ENCODE data around the gene IRF1. TPM values are rescaled to one million over a fixed set of nuclear protein-coding genes. Genes with fewer than 3 reads are reported as not detected.

IRF1 gene
- total and polyA plus RNA-seq, 10 donors: 57.9 to 307 (median 160) TPM

- WGBS, 5 donors: 0 to 5% (median 4%) methylated on average over 8 to 10 of the region's 10 CpGs
- peaks cover 7 to 54% (median 49%) of the 10 kb centered on the region in 6 donors for H3K36me3 ChIP-seq
- H3K4me3 ChIP-seq: peak overlapping the region; percentile 78 to 96 (median 94)
- TF ChIP-seq POLR2AphosphoS5 (IDR thresholded peaks at IDR 0.05) (peak in 2 of 3 donors; percentile 37 to 64), CTCF (IDR thresholded peaks at IDR 0.05 in 8 of 11, conservative IDR thresholded peaks at IDR 0.05 in 3 of 11) (no peak)
- no peaks in the 10 kb centered on the region for H3K9me3 ChIP-seq
- peaks cover 57 to 91% (median 81%) of the 10 kb centered on the region in 6 donors for H3K4me1 ChIP-seq
- DNase-seq: peak; percentile 78
- H3K27ac ChIP-seq: peak overlapping the region; percentile 96 to 100 (median 100)
- H3K27me3 ChIP-seq (replicated peaks in 1 of 7): no peaks in the 10 kb centered on the region
- intact Hi-C loops (cut with DNase I; ENCODE audit: low total_unique reads): no loop called here
Observed at GRCh38 chr5:132489051-132489770, 1.4 kb downstream of the IRF1 start.

- H3K4me3 ChIP-seq: peak overlapping the region; percentile 78 to 96 (median 94)
- DNase-seq: no peak
- peaks cover 54 to 91% (median 81%) of the 10 kb centered on the region in 6 donors for H3K4me1 ChIP-seq
- H3K9me3 ChIP-seq: no peaks in the 10 kb centered on the region
- TF ChIP-seq POLR2A (IDR thresholded peaks at IDR 0.05): no peak
- TF ChIP-seq POLR2AphosphoS5 (IDR thresholded peaks at IDR 0.05): no peak
- no peak for TF ChIP-seq CTCF (IDR thresholded peaks at IDR 0.05 in 8 of 11, conservative IDR thresholded peaks at IDR 0.05 in 3 of 11)
- intact Hi-C loops (cut with DNase I; ENCODE audit: low total_unique reads): no loop called here
- H3K27ac ChIP-seq: peak overlapping the region; percentile 42 to 100 (median 100)
- 13 to 34% (median 23%) methylated on average over 2 of the region's 2 CpGs for WGBS, 5 donors
- peaks cover 13 to 61% (median 55%) of the 10 kb centered on the region in 6 donors for H3K36me3 ChIP-seq
- H3K27me3 ChIP-seq (replicated peaks in 1 of 7): no peaks in the 10 kb centered on the region
Observed at GRCh38 chr5:132488590-132488989, 2.0 kb downstream of the IRF1 start.

- peak; percentile 77 for DNase-seq
- WGBS, 5 donors: 19 to 38% (median 35%) methylated on average over 3 of the region's 3 CpGs
- H3K9me3 ChIP-seq: no peaks in the 10 kb centered on the region
- peak overlapping the region; percentile 42 to 100 (median 100) for H3K27ac ChIP-seq
- H3K27me3 ChIP-seq (replicated peaks in 1 of 7): no peaks in the 10 kb centered on the region
- peaks cover 54 to 91% (median 81%) of the 10 kb centered on the region in 6 donors for H3K4me1 ChIP-seq
- intact Hi-C loops (cut with DNase I; ENCODE audit: low total_unique reads): no loop called here
- TF ChIP-seq POLR2AphosphoS5 (IDR thresholded peaks at IDR 0.05): peak in 2 of 3 donors; percentile 29 to 62
- no peak for TF ChIP-seq CTCF (IDR thresholded peaks at IDR 0.05 in 8 of 11, conservative IDR thresholded peaks at IDR 0.05 in 3 of 11)
- H3K4me3 ChIP-seq: peak overlapping the region; percentile 78 to 96 (median 94)
- H3K36me3 ChIP-seq: peaks cover 14 to 67% (median 61%) of the 10 kb centered on the region in 6 donors
Observed at GRCh38 chr5:132487841-132488555, 2.6 kb downstream of the IRF1 start.

- TF ChIP-seq POLR2AphosphoS5 (IDR thresholded peaks at IDR 0.05): no peak
- no peak for TF ChIP-seq CTCF (IDR thresholded peaks at IDR 0.05 in 8 of 11, conservative IDR thresholded peaks at IDR 0.05 in 3 of 11)
- no peak for TF ChIP-seq POLR2A (IDR thresholded peaks at IDR 0.05)
- WGBS, 5 donors: 43 to 69% (median 66%) methylated on average over 4 of the region's 4 CpGs
Observed at GRCh38 chr5:132487095-132487428, 3.5 kb downstream of the IRF1 start.

More at GRCh38 chr5:132487095-132487428, 3.5 kb downstream of the IRF1 start:
- intact Hi-C loops (cut with DNase I; ENCODE audit: low total_unique reads): no loop called here
- peaks cover 50 to 91% (median 79%) of the 10 kb centered on the region in 6 donors for H3K4me1 ChIP-seq
- no peaks in the 10 kb centered on the region for H3K27me3 ChIP-seq (replicated peaks in 1 of 7)
- peaks cover 14 to 76% (median 70%) of the 10 kb centered on the region in 6 donors for H3K36me3 ChIP-seq
- H3K27ac ChIP-seq: peak overlapping the region; percentile 64 to 100 (median 100)
- DNase-seq: no peak
- peak overlapping the region in 7 of 8 donors; percentile 92 to 96 (median 94) for H3K4me3 ChIP-seq
- H3K9me3 ChIP-seq: no peaks in the 10 kb centered on the region
